Measurements from ENCODE around the gene LTA. TPM values are rescaled to one million over a fixed set of nuclear protein-coding genes. Genes with fewer than 3 reads are reported as not detected.

The LTA gene
- total and polyA plus RNA-seq, 2 donors (not counting 3 experiments of a cell fraction or from before 2014, with no cell fraction given): 0.46 TPM; not detected in 1

DNA sequence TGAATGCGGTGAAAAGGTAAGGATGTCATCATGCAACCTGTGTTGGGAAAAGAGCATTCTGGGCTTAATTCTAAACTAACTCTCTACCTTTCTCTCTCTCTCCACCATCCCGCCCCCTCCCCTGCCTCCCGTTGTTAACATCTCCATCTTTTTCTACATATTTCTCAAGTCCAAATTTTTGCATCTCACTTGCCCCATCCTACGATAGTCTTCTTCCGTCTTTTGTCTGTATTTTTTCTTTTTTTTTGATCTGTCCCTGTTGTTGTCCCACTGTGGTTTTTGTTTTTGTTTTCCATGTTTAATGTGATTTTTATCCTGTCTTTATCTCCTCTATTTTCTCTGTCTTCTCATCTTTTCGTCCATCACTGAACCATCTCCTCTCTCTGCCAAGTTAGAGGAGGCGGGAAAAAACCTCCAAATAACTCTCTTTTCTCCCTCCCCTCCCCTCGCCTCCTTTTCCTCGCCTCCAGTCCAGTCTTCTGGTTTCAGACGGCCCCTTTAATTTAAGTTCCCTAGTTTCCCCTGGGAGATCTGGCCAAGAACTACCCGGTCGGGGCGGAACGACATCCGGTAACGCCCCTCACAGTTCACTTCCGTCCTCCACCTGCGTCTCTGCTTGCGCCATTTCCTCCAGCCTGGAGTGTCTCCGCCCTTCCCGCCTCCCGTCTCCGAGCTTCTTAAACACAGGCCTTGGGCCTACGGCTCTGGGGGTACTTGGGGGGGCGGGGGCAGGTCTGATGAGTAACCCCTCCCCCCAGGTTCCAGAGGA lies 24.9 kb upstream of the LTA start, which contains the start of gene NFKBIL1:
Gene NFKBIL1, plus strand, starts transcription at position 651 of the 769 bp plus-strand sequence. Its CDS starts 87 bp downstream, at position 738.
- no peaks in the 10 kb centered on the region for H4K20me1 ChIP-seq (replicated peaks; ENCODE audit: control insufficient read depth, extremely low read depth, insufficient read depth, low read length)
- peaks cover 20% of the 10 kb centered on the region for H3K4me1 ChIP-seq (ENCODE audit: control insufficient read depth, extremely low read depth, insufficient read depth, low read length)
- peak within 1 kb of the TSS; percentile 87 for H3K4me2 ChIP-seq (ENCODE audit: insufficient read depth, low read length)
- H2AFZ ChIP-seq (ENCODE audit: low read depth, low read length): peak within 1 kb of the TSS; percentile 43
- ChIA-PET CTCF (interaction anchor here (0.9 to 31.0 kb wide), 12 partner anchors 9 to 570 kb away, joined by 3 to 1517 read pairs (median 3); partner anchors contain the start of genes GPANK1, LST1, LTB and NCR3), POLR2A (interaction anchor here (0.6 to 0.9 kb wide), 3 partner anchors 19 to 127 kb away, joined by 3 to 5 read pairs (median 5); no protein-coding TSS in a partner anchor)
- no peaks in the 10 kb centered on the region for H3K9me1 ChIP-seq (replicated peaks; ENCODE audit: control insufficient read depth, extremely low read depth, insufficient read depth, low read length)
- H3K27ac ChIP-seq (ENCODE audit: insufficient read depth, low read depth, low read length): peak within 1 kb of the TSS; percentile 87
- peaks cover 7% of the 10 kb centered on the region for H3K79me2 ChIP-seq (ENCODE audit: control insufficient read depth, insufficient read depth, low read length)
- H3K9me3 ChIP-seq (replicated peaks; ENCODE audit: control insufficient read depth, insufficient read depth, low read length): no peaks in the 10 kb centered on the region
- peak within 1 kb of the TSS; percentile 96 for H3K9ac ChIP-seq (replicated peaks; ENCODE audit: extremely low read depth, insufficient read depth, low read length)
- intact Hi-C loops (cut with micrococcal nuclease) (loop anchor here (1.0 to 10.0 kb wide), 13 partner anchors 13 to 406 kb away; partner anchors contain the start of genes BAG6, CLIC1, HSPA1B and MICA), dilution Hi-C loops (cut with MboI; ENCODE audit: extremely low pct_ligation_motif_present, low sequenced_read_pairs) (no loop called here)
- peak within 1 kb of the TSS; percentile 31 to 55 (median 34) for H3K4me3 ChIP-seq (replicated peaks in 1 of 3; ENCODE audit: insufficient read depth in 1 of 3, low read depth in 1 of 3, low read length in 3 of 3)
- BruUV-seq (replicated peaks): no TSS peak
- FAIRE-seq (peak; percentile 92), DNase-seq (ENCODE audit: low read depth, low spot score) (peak; percentile 94)
- TF ChIP-seq MYC (IDR thresholded peaks at IDR 0.05; ENCODE audit: low read depth, low read length) (no peak), POLR2A (IDR thresholded peaks at IDR 0.05; ENCODE audit: low read depth, low read length) (peak; percentile 55), GATA2 (IDR thresholded peaks at IDR 0.05; ENCODE audit: insufficient read depth, insufficient read length, low read depth, low read length) (no peak), EZH2 (IDR thresholded peaks at IDR 0.05; ENCODE audit: borderline replicate concordance, low read depth, low read length, severe bottlenecking) (no peak), POLR2AphosphoS5 (IDR thresholded peaks at IDR 0.05; ENCODE audit: insufficient read depth, low read depth, low read length) (peak; percentile 74), FOS (IDR thresholded peaks at IDR 0.05; ENCODE audit: borderline replicate concordance, insufficient read depth, low read length) (no peak), JUN (IDR thresholded peaks at IDR 0.05; ENCODE audit: borderline replicate concordance, insufficient read depth, insufficient read length, low read depth) (no peak)
- TF ChIP-seq, protein P1, sequence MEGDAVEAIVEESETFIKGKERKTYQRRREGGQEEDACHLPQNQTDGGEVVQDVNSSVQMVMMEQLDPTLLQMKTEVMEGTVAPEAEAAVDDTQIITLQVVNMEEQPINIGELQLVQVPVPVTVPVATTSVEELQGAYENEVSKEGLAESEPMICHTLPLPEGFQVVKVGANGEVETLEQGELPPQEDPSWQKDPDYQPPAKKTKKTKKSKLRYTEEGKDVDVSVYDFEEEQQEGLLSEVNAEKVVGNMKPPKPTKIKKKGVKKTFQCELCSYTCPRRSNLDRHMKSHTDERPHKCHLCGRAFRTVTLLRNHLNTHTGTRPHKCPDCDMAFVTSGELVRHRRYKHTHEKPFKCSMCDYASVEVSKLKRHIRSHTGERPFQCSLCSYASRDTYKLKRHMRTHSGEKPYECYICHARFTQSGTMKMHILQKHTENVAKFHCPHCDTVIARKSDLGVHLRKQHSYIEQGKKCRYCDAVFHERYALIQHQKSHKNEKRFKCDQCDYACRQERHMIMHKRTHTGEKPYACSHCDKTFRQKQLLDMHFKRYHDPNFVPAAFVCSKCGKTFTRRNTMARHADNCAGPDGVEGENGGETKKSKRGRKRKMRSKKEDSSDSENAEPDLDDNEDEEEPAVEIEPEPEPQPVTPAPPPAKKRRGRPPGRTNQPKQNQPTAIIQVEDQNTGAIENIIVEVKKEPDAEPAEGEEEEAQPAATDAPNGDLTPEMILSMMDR (IDR thresholded peaks at IDR 0.05; ENCODE audit: extremely low read depth in 1 of 2, insufficient read depth in 1 of 2, low read depth in 1 of 2, low read length in 2 of 2): no peak
- TF ChIP-seq, protein P2, sequence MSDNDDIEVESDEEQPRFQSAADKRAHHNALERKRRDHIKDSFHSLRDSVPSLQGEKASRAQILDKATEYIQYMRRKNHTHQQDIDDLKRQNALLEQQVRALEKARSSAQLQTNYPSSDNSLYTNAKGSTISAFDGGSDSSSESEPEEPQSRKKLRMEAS (IDR thresholded peaks at IDR 0.05; ENCODE audit: insufficient read depth, insufficient read length): no peak
- H3K36me3 ChIP-seq (ENCODE audit: control insufficient read depth in 2 of 2, extremely low read depth in 1 of 2, insufficient read depth in 2 of 2, low read length in 2 of 2): no peaks in the 10 kb centered on the region
- no peaks in the 10 kb centered on the region for H3K27me3 ChIP-seq (ENCODE audit: control insufficient read depth in 2 of 2, insufficient read depth in 2 of 2, low read length in 2 of 2)
